ENCODE measurements around the gene ASMTL.
"Not testable (repeated sequence)": the region's sequence is repeated elsewhere in the genome, so short reads cannot be mapped to it uniquely, and the experiment has no call there.

ASMTL gene

GRCh38 chrX:1433646-1434357 lies 18.9 kb downstream of the ASMTL start:
- no peak for DNase-seq (ENCODE audit: low spot score)

- no peak for DNase-seq (ENCODE audit: low spot score)
These were observed 22.3 kb downstream of the ASMTL start for GRCh38 chrX:1430451-1430850.

GRCh38 chrX:1427756-1428155 lies 25.0 kb downstream of the ASMTL start:
- no peak for DNase-seq (ENCODE audit: low spot score)

GRCh38 chrX:1426321-1426720 lies 26.4 kb downstream of the ASMTL start:
- DNase-seq (ENCODE audit: low spot score): not testable (repeated sequence)

- DNase-seq (ENCODE audit: low spot score): no peak
These were observed 27.3 kb downstream of the ASMTL start for GRCh38 chrX:1425381-1425780.

GRCh38 chrX:1424147-1424851 lies 28.4 kb downstream of the ASMTL start:
- no peak for DNase-seq (ENCODE audit: low spot score)

GRCh38 chrX:1423215-1423614 lies 29.5 kb downstream of the ASMTL start:
- DNase-seq (ENCODE audit: low spot score): no peak

GRCh38 chrX:1422135-1422465 lies 30.6 kb downstream of the ASMTL start:
- DNase-seq (ENCODE audit: low spot score): no peak

GRCh38 chrX:1421433-1422134 lies 31.1 kb downstream of the ASMTL start:
- DNase-seq (ENCODE audit: low spot score): no peak

GRCh38 chrX:1420371-1420770 lies 32.3 kb downstream of the ASMTL start:
- DNase-seq (ENCODE audit: low spot score): peak; percentile 12

- DNase-seq (ENCODE audit: low spot score): no peak
These were observed 33.0 kb downstream of the ASMTL start for GRCh38 chrX:1419545-1420355.

- no peak for DNase-seq (ENCODE audit: low spot score)
These were observed 33.7 kb downstream of the ASMTL start for GRCh38 chrX:1418901-1419544.

- no peak for DNase-seq (ENCODE audit: low spot score)
These were observed 34.6 kb downstream of the ASMTL start for GRCh38 chrX:1417921-1418771.

GRCh38 chrX:1416965-1417760 lies 35.5 kb downstream of the ASMTL start:
- no peak for DNase-seq (ENCODE audit: low spot score)

- no peak for DNase-seq (ENCODE audit: low spot score)
These were observed 36.4 kb downstream of the ASMTL start for GRCh38 chrX:1416327-1416784.

- DNase-seq (ENCODE audit: low spot score): no peak
These were observed 40.1 kb downstream of the ASMTL start for GRCh38 chrX:1412551-1413161.

GRCh38 chrX:1411326-1411725 lies 41.4 kb downstream of the ASMTL start:
- DNase-seq (ENCODE audit: low spot score): no peak

- DNase-seq (ENCODE audit: low spot score): no peak
These were observed 45.7 kb downstream of the ASMTL start for GRCh38 chrX:1407035-1407434.

GRCh38 chrX:1405769-1406168 lies 46.9 kb downstream of the ASMTL start:
- DNase-seq (ENCODE audit: low spot score): not testable (repeated sequence)

All from hematopoietic multipotent progenitor cell treated with erythropoietin and hydrocortisone succinate and interleukin-3 and kit ligand, for 15 days (in vitro differentiated cells).